Measurements from ENCODE around the gene PANK3. TPM values are rescaled to one million over a fixed set of nuclear protein-coding genes. Genes with fewer than 3 reads are reported as not detected.
"Not testable (repeated sequence)": the region's sequence is repeated elsewhere in the genome, so short reads cannot be mapped to it uniquely, and the experiment has no call there.

The PANK3 gene
- total RNA-seq, 1 experiment from 2014 or later: 31.4 TPM

GRCh38 chr5:168596122-168596521 lies 17.0 kb upstream of the PANK3 start:
- not testable (repeated sequence) for DNase-seq (ENCODE audit: low read depth)

- DNase-seq (ENCODE audit: low read depth): no peak
Measured at GRCh38 chr5:168592014-168592368, 12.8 kb upstream of the PANK3 start.

- no peak for DNase-seq (ENCODE audit: low read depth)
Measured at GRCh38 chr5:168591302-168592013, 12.3 kb upstream of the PANK3 start.

- no peak for DNase-seq (ENCODE audit: low read depth)
Measured at GRCh38 chr5:168590666-168591065, 11.5 kb upstream of the PANK3 start.

GRCh38 chr5:168587987-168588386 lies 8.8 kb upstream of the PANK3 start:
- DNase-seq (ENCODE audit: low read depth): no peak

GRCh38 chr5:168585119-168585856 lies 6.1 kb upstream of the PANK3 start:
- DNase-seq (ENCODE audit: low read depth): no peak

GRCh38 chr5:168583742-168584482 lies 4.7 kb upstream of the PANK3 start:
- DNase-seq (ENCODE audit: low read depth): no peak

- DNase-seq (ENCODE audit: low read depth): not testable (repeated sequence)
Measured at GRCh38 chr5:168580814-168581469, 1.8 kb upstream of the PANK3 start.

- no peak for DNase-seq (ENCODE audit: low read depth)
Measured at GRCh38 chr5:168580227-168580508, 1.0 kb upstream of the PANK3 start.

GRCh38 chr5:168579488-168580226 lies 489 bp upstream of the PANK3 start:
- peak; percentile 100 for DNase-seq (ENCODE audit: low read depth)

- DNase-seq (ENCODE audit: low read depth): peak; percentile 13
Measured at GRCh38 chr5:168578006-168578405, 1.2 kb downstream of the PANK3 start.

- DNase-seq (ENCODE audit: low read depth): no peak
Measured at GRCh38 chr5:168575391-168576372, 3.5 kb downstream of the PANK3 start.

GRCh38 chr5:168574156-168574555 lies 5.0 kb downstream of the PANK3 start:
- not testable (repeated sequence) for DNase-seq (ENCODE audit: low read depth)

- not testable (repeated sequence) for DNase-seq (ENCODE audit: low read depth)
Measured at GRCh38 chr5:168573663-168574062, 5.5 kb downstream of the PANK3 start.

GRCh38 chr5:168570490-168571328 lies 8.5 kb downstream of the PANK3 start:
- DNase-seq (ENCODE audit: low read depth): no peak

- DNase-seq (ENCODE audit: low read depth): no peak
Measured at GRCh38 chr5:168568738-168569137, 10.4 kb downstream of the PANK3 start.

- no peak for DNase-seq (ENCODE audit: low read depth)
Measured at GRCh38 chr5:168563959-168564358, 15.2 kb downstream of the PANK3 start.

- DNase-seq (ENCODE audit: low read depth): no peak
Measured at GRCh38 chr5:168562279-168562678, 16.9 kb downstream of the PANK3 start.

- DNase-seq (ENCODE audit: low read depth): no peak
Measured at GRCh38 chr5:168557389-168557788, 21.8 kb downstream of the PANK3 start.
